ACC112 (cell line): Measurements from ENCODE around the gene ZNF888.
"Not testable (repeated sequence)": the region's sequence is repeated elsewhere in the genome, so short reads cannot be mapped to it uniquely, and the experiment has no call there.

Experiments
- H2AFZ ChIP-seq: fragments of 200-600 bp; sonication (generic); one replicate; pipeline ENCODE4 v1.6.0; 2017; ENCODE audit warnings: antibody characterized with exemption, low read length; ENCODE audit not compliant: unreplicated experiment
- H3K27ac ChIP-seq: fragments of 200-600 bp; sonication (generic); 2 replicates; pipeline ENCODE4 v1.5.1; 2014; ENCODE audit warnings: low read depth, mild to moderate bottlenecking, antibody characterized with exemption, low read length, moderate library complexity
- H3K27me3 ChIP-seq: fragments of 200-600 bp; sonication (generic); 2 replicates; pipeline ENCODE4 v1.6.1; 2014; ENCODE audit warnings: mild to moderate bottlenecking, antibody characterized with exemption, low read length, moderate library complexity, mixed read lengths; ENCODE audit not compliant: insufficient read depth
- H3K36me3 ChIP-seq: fragments of 200-600 bp; sonication (generic); 2 replicates; pipeline ENCODE4 v1.6.1; 2016; ENCODE audit warnings: mild to moderate bottlenecking, antibody characterized with exemption, low read length, moderate library complexity, mixed read lengths; ENCODE audit not compliant: insufficient read depth
- H3K4me1 ChIP-seq: fragments of 200-600 bp; sonication (generic); one replicate; pipeline ENCODE4 v1.6.1; 2016; ENCODE audit warnings: low read length, mixed read lengths; ENCODE audit not compliant: insufficient read depth, unreplicated experiment, control insufficient read depth
- H3K4me3 ChIP-seq: fragments of 200-600 bp; sonication (generic); 2 replicates; pipeline ENCODE4 v1.5.1; 2014; ENCODE audit warnings: mild to moderate bottlenecking, low read depth, low read length
- H3K79me2 ChIP-seq: fragments of 200-600 bp; sonication (generic); one replicate; pipeline ENCODE4 v1.6.0; 2016; ENCODE audit warnings: low read length; ENCODE audit not compliant: control insufficient read depth, unreplicated experiment, insufficient read depth

Gene ZNF888

DNA sequence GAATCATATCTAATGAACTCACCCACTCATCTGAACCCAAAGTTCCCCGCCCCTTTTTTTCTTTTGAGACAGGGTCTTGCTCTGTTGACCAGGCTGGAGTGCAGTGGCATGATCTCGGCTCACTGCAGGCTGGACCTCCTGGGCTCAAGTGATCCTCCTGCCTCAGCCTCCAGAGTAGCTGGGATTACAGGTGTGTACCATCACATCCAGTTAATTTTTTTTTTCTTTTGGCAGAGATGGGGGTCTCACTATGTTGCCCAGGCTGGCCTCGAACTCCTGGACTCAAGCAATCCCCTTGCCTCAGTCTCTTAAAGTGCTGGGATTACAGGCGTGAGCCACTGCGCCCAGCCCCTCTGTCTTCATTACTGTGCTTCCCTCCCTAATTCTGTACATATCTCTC, 17.7 kb upstream of the ZNF888 start:
- H3K36me3 ChIP-seq, H3K4me3 ChIP-seq, H2AFZ ChIP-seq, H3K4me1 ChIP-seq, H3K79me2 ChIP-seq, H3K27me3 ChIP-seq, H3K27ac ChIP-seq: not testable (repeated sequence)

- Histone ChIP-seq H3K27me3 (no peaks in the 10 kb centered on the region), H2AFZ (no peak overlapping the region), H3K79me2 (no peaks in the 10 kb centered on the region), H3K4me1 (no peaks in the 10 kb centered on the region), H3K36me3 (0 out of 2 replicates have a peak, but pooled peaks cover 2% of the 10 kb centered on the region), H3K4me3 (no peak overlapping the region), H3K27ac (no peak overlapping the region)
Measured at GRCh38 chr19:52938761-52939160, 15.5 kb upstream of the ZNF888 start.

DNA sequence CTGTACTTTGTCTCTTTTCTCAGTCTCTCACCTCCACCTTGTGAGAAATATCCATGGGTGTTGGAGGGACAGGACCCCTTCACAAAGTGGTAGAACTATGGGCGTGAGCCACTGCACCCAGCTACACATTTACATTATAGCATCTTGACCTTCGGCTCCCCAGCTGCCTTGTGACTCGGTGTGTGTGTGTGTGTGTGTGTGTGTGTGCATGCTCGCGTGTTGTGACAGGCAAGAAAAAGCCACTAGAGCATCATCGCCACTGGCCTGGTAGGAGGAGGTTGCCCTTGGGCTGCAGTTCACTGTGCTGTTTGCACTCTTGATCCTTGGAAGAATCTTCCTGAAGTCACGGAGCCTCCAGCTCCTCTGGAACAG, 13.7 kb upstream of the ZNF888 start:
- Histone ChIP-seq H3K4me3 (no peak overlapping the region), H2AFZ (no peak overlapping the region), H3K79me2 (no peaks in the 10 kb centered on the region)

GRCh38 chr19:52936151-52936953, 13.1 kb upstream of the ZNF888 start:
- Histone ChIP-seq H3K4me1 (no peaks in the 10 kb centered on the region), H3K36me3 (0 out of 2 replicates have a peak, but pooled peaks cover 2% of the 10 kb centered on the region), H3K4me3 (no peak overlapping the region), H3K79me2 (no peaks in the 10 kb centered on the region), H3K27ac (no peak overlapping the region), H3K27me3 (no peaks in the 10 kb centered on the region), H2AFZ (no peak overlapping the region)

More for the DNA sequence above, 13.7 kb upstream of the ZNF888 start:
- Histone ChIP-seq H3K27ac (no peak overlapping the region), H3K27me3 (no peaks in the 10 kb centered on the region), H3K36me3 (0 out of 2 replicates have a peak, but pooled peaks cover 2% of the 10 kb centered on the region), H3K4me1 (no peaks in the 10 kb centered on the region)

DNA sequence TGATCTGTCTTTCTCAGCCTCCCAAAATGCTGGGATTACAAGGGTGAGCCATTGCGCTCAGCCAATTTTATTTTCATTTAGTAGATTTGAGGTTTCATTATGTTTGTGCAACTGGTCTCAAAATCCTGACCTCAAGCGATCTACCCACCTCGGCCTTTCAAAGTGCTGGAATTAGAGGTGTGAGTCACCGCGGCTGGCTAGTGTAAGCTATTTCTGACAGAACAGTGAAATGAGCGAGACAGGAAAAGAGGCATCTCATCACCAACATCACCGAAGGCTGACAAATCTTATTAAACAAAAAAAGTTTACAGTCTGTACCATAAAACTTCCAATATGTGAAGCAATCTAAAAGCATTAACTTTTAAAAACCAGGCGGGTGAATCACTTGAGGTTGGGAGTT, 12.2 kb upstream of the ZNF888 start:
- 0 out of 2 replicates have a peak, but pooled peaks cover 2% of the 10 kb centered on the region for H3K36me3 ChIP-seq
- no peaks in the 10 kb centered on the region for H3K4me1 ChIP-seq
- H3K79me2 ChIP-seq, result no peaks in the 10 kb centered on the region
- no peak overlapping the region for H2AFZ ChIP-seq
- H3K27me3 ChIP-seq, result no peaks in the 10 kb centered on the region
- no peak overlapping the region for H3K27ac ChIP-seq
- H3K4me3 ChIP-seq, result no peak overlapping the region

GRCh38 chr19:52924641-52925040, 1.4 kb upstream of the ZNF888 start:
- H3K27ac ChIP-seq, H3K4me1 ChIP-seq, H3K27me3 ChIP-seq, H3K4me3 ChIP-seq, H3K36me3 ChIP-seq, H2AFZ ChIP-seq, H3K79me2 ChIP-seq: not testable (repeated sequence)

DNA sequence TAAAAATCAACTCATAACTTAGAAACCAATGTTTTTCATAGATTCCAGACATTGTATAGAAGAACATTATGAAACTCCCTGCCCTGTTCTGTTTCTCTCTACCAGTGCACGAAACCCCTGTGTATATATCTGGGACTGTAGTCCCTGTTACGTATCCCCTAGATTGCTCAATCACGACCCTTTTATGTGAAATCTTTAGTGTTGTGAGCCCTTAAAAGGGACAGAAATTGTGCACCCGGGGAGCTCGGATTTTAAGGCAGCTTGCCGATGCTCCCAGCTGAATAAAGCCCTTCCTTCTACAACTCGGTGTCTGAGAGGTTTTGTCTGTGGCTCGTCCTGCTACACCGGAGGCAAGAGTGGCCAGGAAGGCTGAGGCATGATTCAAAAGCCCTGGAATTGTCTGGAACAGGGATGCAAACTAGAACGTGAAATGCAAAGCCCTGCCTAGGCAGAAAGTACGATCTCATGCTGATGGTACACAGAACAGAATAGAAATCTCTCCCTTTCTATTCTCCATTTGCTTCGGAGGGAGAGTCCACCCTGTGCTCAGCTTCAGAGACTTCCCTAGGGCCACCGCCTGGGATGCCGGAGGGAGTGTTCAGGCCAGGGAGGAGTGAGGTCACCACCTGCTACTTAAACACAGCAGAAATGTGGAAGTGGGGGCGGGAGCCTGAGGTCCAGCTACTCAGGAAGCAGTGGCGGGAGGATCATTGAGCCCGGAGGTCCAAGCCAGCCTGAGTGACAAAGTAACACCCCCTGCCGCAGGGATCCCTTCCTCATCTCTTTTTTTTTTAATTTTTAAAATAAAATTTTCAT, 758 bp upstream of the ZNF888 start:
- Histone ChIP-seq H3K27ac (peak overlapping the region; percentile 88), H3K4me3 (peak overlapping the region; percentile 90), H3K36me3 (peaks cover 7% of the 10 kb centered on the region; the same call in 1 of the 2 replicates), H3K4me1 (peaks cover 4% of the 10 kb centered on the region), H3K27me3 (no peaks in the 10 kb centered on the region), H3K79me2 (peaks cover 3% of the 10 kb centered on the region), H2AFZ (no peak overlapping the region)

GRCh38 chr19:52917531-52917930, 5.7 kb downstream of the ZNF888 start:
- Histone ChIP-seq H3K27me3 (no peaks in the 10 kb centered on the region), H3K36me3 (0 out of 2 replicates have a peak, but pooled peaks cover 3% of the 10 kb centered on the region), H3K27ac (no peak overlapping the region), H3K4me1 (no peaks in the 10 kb centered on the region), H3K4me3 (no peak overlapping the region), H2AFZ (no peak overlapping the region), H3K79me2 (peaks cover 3% of the 10 kb centered on the region)

GRCh38 chr19:52910648-52911047, 12.6 kb downstream of the ZNF888 start:
- Histone ChIP-seq H3K4me1 (no peaks in the 10 kb centered on the region), H3K79me2 (no peaks in the 10 kb centered on the region), H3K27ac (no peak overlapping the region), H3K36me3 (peaks cover 19% of the 10 kb centered on the region), H2AFZ (no peak overlapping the region), H3K4me3 (no peak overlapping the region), H3K27me3 (no peaks in the 10 kb centered on the region)

DNA sequence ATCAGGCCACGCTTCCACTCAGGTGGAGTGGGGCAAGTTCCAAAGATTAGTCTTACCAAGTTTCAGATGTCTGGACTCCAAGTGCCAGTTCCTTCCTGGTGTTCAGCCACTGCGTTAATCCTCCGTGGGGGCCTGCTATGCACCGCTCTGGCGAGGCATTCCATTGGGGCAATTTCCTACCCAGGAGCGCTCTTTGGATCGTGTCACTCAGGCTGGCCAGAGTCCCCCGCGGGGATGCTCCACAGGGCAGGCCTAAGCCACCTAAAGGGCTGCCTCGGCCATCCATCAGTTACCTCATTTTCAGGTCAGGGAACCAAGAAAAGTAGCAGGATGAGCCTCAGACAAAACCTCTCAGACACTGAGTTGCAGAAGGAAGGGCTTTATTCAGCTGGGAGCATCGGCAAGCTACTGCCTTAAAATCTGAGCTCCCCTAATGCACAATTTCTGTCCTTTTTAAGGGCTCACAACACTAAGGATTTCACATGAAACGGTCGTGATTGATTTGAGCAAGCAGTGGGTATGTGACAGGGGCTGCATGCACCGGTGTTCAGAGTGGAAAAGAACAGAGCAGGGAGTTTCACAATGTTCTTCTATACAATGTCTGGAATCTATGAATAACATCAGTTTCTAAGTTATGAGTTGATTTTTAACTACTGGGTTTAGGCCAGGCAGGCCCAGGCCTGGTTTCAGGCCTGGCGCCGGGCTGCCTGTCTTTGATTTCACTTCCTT, 19.0 kb downstream of the ZNF888 start:
- peaks cover 15% of the 10 kb centered on the region for H3K36me3 ChIP-seq
- H2AFZ ChIP-seq, H3K4me1 ChIP-seq, H3K4me3 ChIP-seq, H3K27me3 ChIP-seq, H3K27ac ChIP-seq, H3K79me2 ChIP-seq: not testable (repeated sequence)
